ENCODE measurements around the gene MT1X.

DNA sequence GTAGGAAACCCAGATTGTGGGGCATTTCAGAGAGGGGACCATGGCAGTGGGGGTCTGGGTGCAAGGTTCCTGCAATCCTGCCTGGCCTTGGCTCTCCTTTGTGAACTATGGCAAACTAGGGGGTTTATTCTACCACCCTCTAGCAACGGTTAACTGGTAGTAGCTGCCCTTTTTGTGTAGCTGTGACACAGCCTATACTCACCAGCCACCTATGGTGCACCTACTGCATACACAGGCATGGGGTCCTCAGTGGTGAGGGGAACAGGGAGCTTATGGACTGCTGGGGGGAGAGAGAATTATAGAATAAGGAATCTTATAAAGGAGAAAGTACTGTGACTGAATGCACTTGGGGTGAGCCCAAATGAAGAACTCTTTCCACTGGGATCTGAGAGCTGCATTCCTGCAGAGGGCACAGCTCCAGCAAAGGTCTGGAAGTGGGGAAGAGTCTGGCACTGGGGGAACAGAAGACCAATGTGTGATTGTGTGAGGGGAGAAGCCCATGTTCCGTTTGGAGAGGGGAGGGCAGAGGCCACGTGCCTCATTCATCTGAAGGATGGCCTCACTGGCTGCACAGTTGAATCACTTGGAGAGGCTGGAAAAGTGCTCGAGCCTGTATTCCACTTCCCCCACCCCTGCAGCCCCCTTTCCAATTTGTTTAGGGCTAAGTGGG lies 2.1 kb downstream of the MT1X start:
- TF ChIP-seq EZH2 (IDR thresholded peaks at IDR 0.05; ENCODE audit: insufficient read depth, poor library complexity, severe bottlenecking) (no peak), EZH2phosphoT487 (IDR thresholded peaks at IDR 0.05; ENCODE audit: insufficient read depth, low read depth) (no peak)

All from GM23248 (cell line).